SKM-1 treated with dmso at 0.1 percent for 144 hours (cell line): ENCODE measurements around the gene PRDM4.

Experiments
- DNase-seq: peaks from one replicate; lab custom pipeline; 2025; ENCODE audit not compliant: unreplicated experiment; lab: John Stamatoyannopoulos, UW

Gene PRDM4, protein sequence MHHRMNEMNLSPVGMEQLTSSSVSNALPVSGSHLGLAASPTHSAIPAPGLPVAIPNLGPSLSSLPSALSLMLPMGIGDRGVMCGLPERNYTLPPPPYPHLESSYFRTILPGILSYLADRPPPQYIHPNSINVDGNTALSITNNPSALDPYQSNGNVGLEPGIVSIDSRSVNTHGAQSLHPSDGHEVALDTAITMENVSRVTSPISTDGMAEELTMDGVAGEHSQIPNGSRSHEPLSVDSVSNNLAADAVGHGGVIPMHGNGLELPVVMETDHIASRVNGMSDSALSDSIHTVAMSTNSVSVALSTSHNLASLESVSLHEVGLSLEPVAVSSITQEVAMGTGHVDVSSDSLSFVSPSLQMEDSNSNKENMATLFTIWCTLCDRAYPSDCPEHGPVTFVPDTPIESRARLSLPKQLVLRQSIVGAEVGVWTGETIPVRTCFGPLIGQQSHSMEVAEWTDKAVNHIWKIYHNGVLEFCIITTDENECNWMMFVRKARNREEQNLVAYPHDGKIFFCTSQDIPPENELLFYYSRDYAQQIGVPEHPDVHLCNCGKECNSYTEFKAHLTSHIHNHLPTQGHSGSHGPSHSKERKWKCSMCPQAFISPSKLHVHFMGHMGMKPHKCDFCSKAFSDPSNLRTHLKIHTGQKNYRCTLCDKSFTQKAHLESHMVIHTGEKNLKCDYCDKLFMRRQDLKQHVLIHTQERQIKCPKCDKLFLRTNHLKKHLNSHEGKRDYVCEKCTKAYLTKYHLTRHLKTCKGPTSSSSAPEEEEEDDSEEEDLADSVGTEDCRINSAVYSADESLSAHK

DNA sequence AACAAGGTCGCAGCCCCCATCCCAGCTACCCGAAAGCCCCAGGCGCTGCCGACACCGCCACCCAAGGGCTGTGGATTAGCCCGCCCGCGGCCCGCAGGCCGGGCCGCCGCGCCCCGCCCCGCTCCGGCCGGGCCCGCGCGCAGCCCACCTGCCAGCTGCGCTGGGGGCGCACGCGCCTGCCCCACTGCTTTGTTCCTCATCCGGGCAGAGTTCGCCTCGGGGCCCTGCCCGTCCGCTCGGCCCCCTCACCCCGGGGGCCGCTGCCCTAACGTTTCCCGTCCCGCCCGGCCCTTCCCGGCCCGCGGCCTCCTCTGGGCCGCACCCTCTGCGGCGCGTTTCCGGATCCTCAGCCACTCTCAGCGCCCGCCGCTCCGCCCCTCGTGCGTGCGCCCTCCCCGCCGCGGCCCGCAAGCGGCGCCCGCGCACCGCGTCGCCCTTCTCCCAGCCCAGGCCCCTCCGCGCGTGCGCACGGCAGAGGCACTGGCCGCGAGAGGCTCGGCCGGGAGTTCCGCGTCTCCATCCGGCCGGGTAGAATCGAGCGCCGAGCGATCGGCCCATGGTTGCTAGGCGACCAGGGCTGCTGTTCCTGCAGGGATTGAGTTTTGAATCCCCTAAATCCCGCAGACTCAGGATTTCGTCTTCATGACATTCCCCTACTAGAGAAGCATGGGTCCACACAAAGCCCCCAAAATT, at the start of gene PRDM4:
Gene PRDM4 (minus strand): TSS at position 329 of the 693 bp plus-strand sequence. CDS start 622 bp downstream, outside the sequence.
- DNase-seq: peak; percentile 61

GRCh38 chr12:107807471-107808150, 46.7 kb upstream of the PRDM4 start:
- DNase-seq: no peak

DNA sequence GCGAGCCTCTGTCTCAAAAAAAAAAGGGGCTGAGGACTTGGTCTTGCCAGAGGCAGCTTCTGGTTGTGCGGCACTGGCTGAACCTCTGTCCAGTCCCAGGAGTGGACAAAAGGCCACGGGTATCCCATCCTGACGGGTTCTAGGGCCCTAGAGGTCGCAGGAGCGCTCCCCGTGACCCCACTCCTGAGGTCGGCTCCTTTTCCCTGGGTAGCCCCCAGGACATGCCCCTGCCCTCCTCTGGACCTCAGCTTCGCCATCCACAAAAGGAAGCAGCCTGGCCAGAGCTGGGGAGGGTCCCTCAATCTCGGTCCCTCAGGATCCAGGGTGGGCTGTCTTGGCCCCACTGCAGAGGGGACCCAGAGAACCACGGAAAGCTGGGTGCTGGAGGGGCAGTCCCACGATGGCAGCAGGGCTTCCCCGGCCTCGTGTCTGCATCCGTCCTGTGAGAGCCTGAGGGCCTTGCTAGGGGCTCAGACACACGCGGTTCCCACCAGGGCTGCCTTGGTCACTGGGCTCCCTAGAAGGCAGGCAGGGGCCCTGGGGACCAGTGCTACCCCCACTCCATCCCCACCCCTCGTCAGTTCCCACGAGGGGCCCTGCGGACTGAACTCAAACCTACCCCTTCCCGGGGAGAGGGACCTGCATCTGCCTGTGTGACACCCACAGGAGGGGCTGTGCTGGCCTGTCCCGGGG, 44.7 kb upstream of the PRDM4 start:
- no peak for DNase-seq

- no peak for DNase-seq
Measured at GRCh38 chr12:107803092-107803491, 42.2 kb upstream of the PRDM4 start.

GRCh38 chr12:107801150-107801549, 40.2 kb upstream of the PRDM4 start:
- DNase-seq: no peak

DNA sequence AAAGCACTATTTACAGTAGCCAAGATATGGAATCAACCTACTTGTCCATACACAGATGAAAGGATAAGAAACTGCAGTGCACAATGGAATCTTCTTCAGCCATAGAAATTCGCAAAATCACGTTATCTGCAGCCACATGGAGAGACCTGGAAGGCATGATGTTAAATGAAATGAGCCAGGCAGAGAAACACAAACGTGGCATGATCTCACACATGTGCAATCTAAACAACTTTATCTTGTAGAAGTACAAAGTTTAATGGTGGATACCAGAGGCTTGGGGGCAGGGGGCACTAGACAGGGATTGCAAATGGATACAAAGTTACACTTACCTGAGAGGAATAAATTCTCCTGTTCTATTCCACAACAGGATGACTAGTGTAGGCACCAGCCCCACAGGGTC, 37.6 kb upstream of the PRDM4 start:
- no peak for DNase-seq

DNA sequence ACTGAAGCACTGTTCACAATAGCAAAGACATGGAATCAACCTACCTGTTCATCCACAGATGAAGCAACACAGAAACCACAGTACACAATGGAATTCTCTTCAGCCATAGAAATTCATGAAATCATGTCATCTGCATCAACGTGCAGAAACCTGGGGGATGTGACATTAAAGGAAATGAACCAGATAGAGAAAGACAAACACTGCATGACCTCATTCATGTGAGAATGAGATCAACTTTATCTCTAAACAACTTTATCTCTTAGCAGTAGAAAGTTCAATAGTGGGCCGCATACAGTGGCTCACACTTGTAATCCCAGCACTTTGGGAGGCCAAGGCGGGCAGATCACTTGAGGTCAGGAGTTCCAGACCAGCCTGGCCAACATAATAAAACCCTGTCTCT, 33.5 kb upstream of the PRDM4 start:
- DNase-seq: no peak

DNA sequence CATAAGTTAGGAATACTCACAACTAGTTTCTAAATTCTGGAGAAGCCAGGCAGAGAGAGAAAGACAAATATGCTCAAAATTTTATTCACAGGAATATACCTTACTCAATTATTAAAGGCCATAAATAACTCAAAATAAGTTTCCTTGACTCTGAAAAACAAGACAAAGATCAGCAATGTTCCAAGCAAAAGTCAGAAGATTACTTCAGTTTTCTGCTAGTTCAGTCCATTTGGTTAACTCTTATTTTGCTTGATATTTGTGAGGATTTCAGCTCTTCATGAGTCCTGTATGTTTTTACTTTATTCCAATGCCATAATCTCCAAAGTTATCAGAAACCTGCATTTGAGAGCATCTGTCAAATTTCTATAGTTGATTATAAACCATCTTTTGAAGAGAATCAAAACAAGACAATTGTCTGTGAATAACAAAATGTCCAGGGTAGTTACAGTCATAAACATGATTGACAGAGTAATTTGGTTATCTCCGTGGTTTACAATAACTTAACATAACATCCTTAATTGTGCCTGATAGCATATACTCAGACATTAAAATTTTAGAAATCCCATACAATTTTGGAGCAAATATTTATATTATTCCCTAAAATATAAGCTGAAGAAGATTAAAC, 30.6 kb upstream of the PRDM4 start:
- DNase-seq: no peak

GRCh38 chr12:107788690-107789458, 27.9 kb upstream of the PRDM4 start:
- no peak for DNase-seq

DNA sequence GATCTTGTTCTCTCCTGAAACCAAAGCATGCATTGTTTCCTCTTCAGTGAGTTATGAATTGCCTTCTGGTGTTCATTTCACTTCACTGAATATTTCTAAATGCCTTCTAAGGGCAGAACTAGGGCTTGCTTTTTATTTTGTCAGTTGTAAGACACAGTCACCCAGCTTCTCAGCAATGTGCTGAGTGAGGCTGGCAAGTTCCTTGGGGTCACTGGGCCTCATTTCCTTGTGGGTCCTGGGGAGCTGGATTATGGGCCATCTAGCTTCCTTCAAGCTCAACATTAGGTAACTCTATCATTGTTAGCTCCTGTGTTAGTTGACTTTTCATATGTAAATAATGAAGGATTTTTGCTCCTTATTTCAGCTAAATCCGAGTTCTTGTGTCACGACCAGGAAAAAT, 27.3 kb upstream of the PRDM4 start:
- DNase-seq: no peak

DNA sequence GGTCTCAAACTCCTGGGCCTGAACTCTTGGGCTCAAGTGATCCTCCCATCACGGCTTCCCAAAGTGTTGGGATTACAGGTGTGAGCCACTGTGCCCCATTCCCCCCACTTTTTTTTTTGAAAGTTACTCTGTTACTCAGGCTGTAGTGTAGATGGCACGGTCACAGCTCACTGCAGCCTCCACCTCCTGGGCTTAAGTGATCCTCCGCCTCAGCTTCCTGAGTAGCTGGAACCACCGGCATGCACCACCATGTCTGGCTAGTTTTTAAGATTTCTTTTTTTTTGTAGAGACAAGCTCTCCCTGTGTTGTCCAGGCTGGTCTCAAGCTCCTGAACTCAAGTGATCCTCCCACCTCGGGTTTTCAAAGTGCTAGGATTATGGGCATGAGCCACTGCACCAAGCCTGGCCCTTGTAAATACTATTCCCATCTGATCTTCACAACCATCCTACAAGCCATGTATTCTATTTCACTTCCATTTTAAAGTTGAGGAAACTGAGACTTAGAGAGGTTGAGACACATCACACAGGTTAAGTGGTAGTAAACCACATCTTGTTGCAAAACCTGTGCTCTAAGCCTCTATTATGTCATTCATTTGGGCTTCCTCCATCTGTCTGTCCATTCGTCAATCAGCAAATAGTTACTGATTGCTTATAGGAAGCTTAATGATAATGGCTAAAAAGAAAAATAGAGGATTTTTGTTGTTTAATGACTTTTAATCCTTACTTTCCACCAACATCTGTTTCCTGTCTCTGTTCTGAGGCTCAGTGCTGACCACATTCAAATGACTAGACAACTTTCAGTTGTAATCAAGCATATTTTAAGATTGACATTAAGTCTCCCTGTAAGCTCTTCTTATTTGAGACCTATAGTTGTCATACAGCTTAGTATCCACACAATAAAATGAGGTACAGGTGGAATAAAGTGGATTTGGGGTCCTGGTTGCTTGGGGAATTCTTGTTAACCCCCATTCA, 22.8 kb upstream of the PRDM4 start:
- DNase-seq: peak; percentile 44

- DNase-seq: no peak
Measured at GRCh38 chr12:107782067-107782466, 21.1 kb upstream of the PRDM4 start.

DNA sequence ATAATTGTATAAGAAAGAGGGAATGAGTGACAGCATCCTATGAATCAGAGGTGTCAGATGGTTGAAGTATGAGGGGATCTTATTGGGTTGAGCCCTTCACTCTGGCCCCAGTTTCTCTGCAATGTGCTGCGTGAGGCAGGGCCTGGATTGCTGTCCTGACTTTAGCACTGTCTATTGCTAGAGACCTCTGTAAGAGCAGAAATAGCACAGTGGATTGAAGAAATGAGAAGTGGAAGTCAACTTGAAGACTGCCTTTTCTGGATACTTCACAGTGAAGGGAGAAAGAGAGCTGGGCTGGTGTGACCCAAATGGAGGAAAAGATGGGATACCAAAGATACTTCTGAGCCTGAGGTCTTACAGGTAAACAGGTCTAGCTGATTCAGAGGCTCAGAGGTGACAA, 19.4 kb upstream of the PRDM4 start:
- DNase-seq: peak; percentile 0

GRCh38 chr12:107779077-107779831, 18.3 kb upstream of the PRDM4 start:
- DNase-seq: peak; percentile 37

DNA sequence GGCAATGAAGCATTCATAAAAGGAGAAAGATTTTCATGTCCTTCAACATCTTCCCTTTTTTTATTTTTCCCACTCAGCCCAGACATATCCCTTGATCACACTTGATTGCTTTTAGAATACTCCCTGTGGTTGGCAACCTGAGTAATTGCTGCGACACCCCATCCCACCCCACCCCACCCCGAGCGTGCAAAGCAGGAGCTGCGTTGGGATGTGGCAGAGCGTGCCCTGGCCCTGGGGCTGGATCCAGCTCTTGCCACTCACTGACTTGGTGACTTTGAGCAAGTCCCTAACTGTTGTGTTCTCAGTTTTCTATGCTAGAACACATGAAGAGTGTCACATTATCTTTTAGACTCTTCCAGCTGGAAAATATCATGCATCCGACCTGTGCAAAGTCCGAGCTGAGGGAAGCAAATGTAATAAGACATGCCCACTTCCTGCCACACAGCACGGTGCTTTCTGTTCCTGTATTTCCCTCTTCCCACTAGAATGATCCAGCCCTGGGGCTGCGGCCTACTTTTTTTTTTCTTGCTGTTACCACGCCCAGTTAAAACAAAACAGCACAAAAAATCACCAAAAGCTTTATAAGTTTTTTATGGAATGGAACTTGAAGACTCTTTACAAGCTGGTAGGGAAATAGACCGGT, 17.6 kb upstream of the PRDM4 start:
- DNase-seq: peak; percentile 0

DNA sequence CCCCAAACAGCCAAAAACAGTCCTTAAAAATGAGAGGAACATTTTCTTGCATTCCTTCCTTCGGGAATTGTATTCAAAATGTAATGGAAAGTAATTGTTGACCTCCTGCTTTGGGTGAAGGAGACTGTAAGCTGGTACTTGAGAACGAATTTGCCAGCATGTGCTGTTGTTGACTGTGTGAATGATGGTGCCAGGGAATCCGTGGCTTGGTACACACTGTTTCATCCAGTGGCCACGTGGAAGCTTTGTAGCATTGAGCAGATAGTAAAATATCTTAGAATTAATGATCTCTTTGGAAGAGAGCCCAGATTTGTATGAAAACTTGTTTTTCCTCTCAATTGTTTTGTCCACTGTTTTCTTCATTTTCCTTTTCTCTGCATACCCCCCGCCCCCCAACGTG, 15.2 kb upstream of the PRDM4 start:
- DNase-seq: no peak
